HEK293 (cell line): ENCODE results near the gene MYH7B.

ENCODE experiments used
- CTCF ChIA-PET: fragments of 350-600 bp; formaldehyde crosslinking; extraction: SDS; loops from one replicate; lab custom pipeline; 2021; ENCODE audit warnings: antibody characterized with exemption; lab: Yijun Ruan, JAX
- POLR2A ChIA-PET: fragments of 300-600 bp; formaldehyde crosslinking; extraction: SDS; loops from one replicate; lab custom pipeline; 2020; ENCODE audit warnings: antibody characterized with exemption, inconsistent platforms; lab: Yijun Ruan, JAX
- H3K27ac ChIP-seq: fragments of 200-500 bp; sonication (Bioruptor generic); 2 replicates; pipeline ENCODE4 v1.5.1; 2014; ENCODE audit warnings: low read depth, low read length, control low read depth, inconsistent platforms; ENCODE audit errors: extremely low read depth
- H3K36me3 ChIP-seq, 2 experiments: fragments of 200-500 bp in 1 of 2; sonication (Bioruptor generic) in 1 of 2; 1 replicate in 1 of 2; 2 replicates in 1 of 2; pipeline ENCODE4 v1.5.1; 2014 to 2017; ENCODE audit warnings: inconsistent platforms in 2 of 2, low read length in 2 of 2; ENCODE audit not compliant: control insufficient read depth in 2 of 2, insufficient read depth in 1 of 2
- H3K4me1 ChIP-seq: fragments of 200-500 bp; sonication (Bioruptor generic); 2 replicates; pipeline ENCODE4 v1.5.1; 2014; ENCODE audit warnings: mild to moderate bottlenecking, low read length, inconsistent platforms; ENCODE audit not compliant: control insufficient read depth, insufficient read depth
- H3K4me3 ChIP-seq: 2 replicates; pipeline ENCODE4 v1.5.1; 2011; ENCODE audit warnings: low read depth, mild to moderate bottlenecking, control low read depth, low read length, moderate library complexity
- H3K9me3 ChIP-seq: fragments of 200-500 bp; sonication (Bioruptor generic); 2 replicates; pipeline ENCODE4 v1.5.1; 2014; ENCODE audit warnings: low read depth, low read length, inconsistent platforms; ENCODE audit not compliant: control insufficient read depth, insufficient read depth
- KLF7 ChIP-seq: fragments of 450-650 bp; formaldehyde crosslinking; IDR thresholded peaks from 2 replicates; pipeline ENCODE4 v1.5.1; 2016; ENCODE audit warnings: missing biosample characterization, missing genetic modification characterization, borderline replicate concordance
- RBAK ChIP-seq: fragments of 450-650 bp; formaldehyde crosslinking; IDR thresholded peaks from 2 replicates; pipeline ENCODE4 v1.5.1; 2016; ENCODE audit warnings: missing biosample characterization, missing genetic modification characterization
- ZBTB17 ChIP-seq: fragments of 450-650 bp; formaldehyde crosslinking; IDR thresholded peaks from 2 replicates; pipeline ENCODE4 v1.5.1; 2016; ENCODE audit warnings: missing biosample characterization, missing genetic modification characterization
- ZNF112 ChIP-seq: fragments of 450-650 bp; formaldehyde crosslinking; IDR thresholded peaks from 2 replicates; pipeline ENCODE4 v1.5.0; 2017; ENCODE audit warnings: missing biosample characterization, missing genetic modification characterization
- ZNF114 ChIP-seq: fragments of 450-650 bp; formaldehyde crosslinking; IDR thresholded peaks from 2 replicates; pipeline ENCODE4 v1.5.0; 2017; ENCODE audit warnings: missing biosample characterization, missing genetic modification characterization
- ZNF146 ChIP-seq: fragments of 450-650 bp; formaldehyde crosslinking; IDR thresholded peaks from 2 replicates; pipeline ENCODE4 v1.5.1; 2016; ENCODE audit warnings: missing biosample characterization, missing genetic modification characterization
- ZNF2 ChIP-seq: fragments of 450-650 bp; formaldehyde crosslinking; IDR thresholded peaks from 2 replicates; pipeline ENCODE4 v1.5.1; 2016; ENCODE audit warnings: missing biosample characterization, missing genetic modification characterization
- ZNF266 ChIP-seq: fragments of 450-650 bp; formaldehyde crosslinking; IDR thresholded peaks from 2 replicates; pipeline ENCODE4 v1.5.1; 2016; ENCODE audit warnings: missing biosample characterization, missing genetic modification characterization, low read depth
- ZNF394 ChIP-seq: fragments of 450-650 bp; formaldehyde crosslinking; IDR thresholded peaks from 2 replicates; pipeline ENCODE4 v1.5.1; 2016; ENCODE audit warnings: missing biosample characterization, missing genetic modification characterization, mild to moderate bottlenecking, moderate library complexity, borderline replicate concordance
- ZNF521 ChIP-seq: fragments of 450-650 bp; formaldehyde crosslinking; IDR thresholded peaks from 2 replicates; pipeline ENCODE4 v1.5.1; 2017; ENCODE audit warnings: missing biosample characterization, mild to moderate bottlenecking, missing genetic modification characterization
- ZNF544 ChIP-seq: fragments of 450-650 bp; formaldehyde crosslinking; IDR thresholded peaks from 2 replicates; pipeline ENCODE4 v1.5.0; 2017; ENCODE audit warnings: missing biosample characterization, missing genetic modification characterization
- ZNF585B ChIP-seq: fragments of 450-650 bp; formaldehyde crosslinking; IDR thresholded peaks from 2 replicates; pipeline ENCODE4 v1.5.1; 2016; ENCODE audit warnings: missing biosample characterization, missing genetic modification characterization
- ZNF623 ChIP-seq: fragments of 450-650 bp; formaldehyde crosslinking; IDR thresholded peaks from 2 replicates; pipeline ENCODE4 v1.5.1; 2016; ENCODE audit warnings: missing biosample characterization, missing genetic modification characterization
- ZXDB ChIP-seq: fragments of 450-650 bp; formaldehyde crosslinking; IDR thresholded peaks from 2 replicates; pipeline ENCODE4 v1.5.1; 2016; ENCODE audit warnings: missing biosample characterization, missing genetic modification characterization
- TF ChIP-seq, protein P1 (sequence below): fragments of 450-650 bp; IDR thresholded peaks from 2 replicates; pipeline ENCODE4 v1.5.1; 2018; ENCODE audit warnings: missing biosample characterization, missing genetic modification characterization
- TF ChIP-seq, protein P2 (sequence below): fragments of 450-650 bp; formaldehyde crosslinking; IDR thresholded peaks from 2 replicates; pipeline ENCODE4 v1.5.0; 2017; ENCODE audit warnings: missing biosample characterization, missing genetic modification characterization, borderline replicate concordance
- TF ChIP-seq, protein P3 (sequence below): fragments of 450-650 bp; formaldehyde crosslinking; IDR thresholded peaks from 2 replicates; pipeline ENCODE4 v1.5.1; 2016; ENCODE audit warnings: missing biosample characterization, missing genetic modification characterization
- TF ChIP-seq, protein P4 (sequence below): fragments of 450-650 bp; formaldehyde crosslinking; IDR thresholded peaks from 2 replicates; pipeline ENCODE4 v1.5.1; 2016; ENCODE audit warnings: missing biosample characterization, missing genetic modification characterization
- TF ChIP-seq, protein P5 (sequence below): fragments of 450-650 bp; formaldehyde crosslinking; IDR thresholded peaks from 2 replicates; pipeline ENCODE4 v1.5.1; 2017; ENCODE audit warnings: missing biosample characterization, missing genetic modification characterization
- TF ChIP-seq, protein P6 (sequence below): fragments of 450-650 bp; formaldehyde crosslinking; IDR thresholded peaks from 2 replicates; pipeline ENCODE4 v1.5.1; 2017; ENCODE audit warnings: missing biosample characterization, missing genetic modification characterization
- TF ChIP-seq, protein P7 (sequence below): fragments of 450-650 bp; formaldehyde crosslinking; IDR thresholded peaks from 2 replicates; pipeline ENCODE4 v1.5.1; 2016; ENCODE audit warnings: missing biosample characterization, missing genetic modification characterization

MYH7B gene

DNA sequence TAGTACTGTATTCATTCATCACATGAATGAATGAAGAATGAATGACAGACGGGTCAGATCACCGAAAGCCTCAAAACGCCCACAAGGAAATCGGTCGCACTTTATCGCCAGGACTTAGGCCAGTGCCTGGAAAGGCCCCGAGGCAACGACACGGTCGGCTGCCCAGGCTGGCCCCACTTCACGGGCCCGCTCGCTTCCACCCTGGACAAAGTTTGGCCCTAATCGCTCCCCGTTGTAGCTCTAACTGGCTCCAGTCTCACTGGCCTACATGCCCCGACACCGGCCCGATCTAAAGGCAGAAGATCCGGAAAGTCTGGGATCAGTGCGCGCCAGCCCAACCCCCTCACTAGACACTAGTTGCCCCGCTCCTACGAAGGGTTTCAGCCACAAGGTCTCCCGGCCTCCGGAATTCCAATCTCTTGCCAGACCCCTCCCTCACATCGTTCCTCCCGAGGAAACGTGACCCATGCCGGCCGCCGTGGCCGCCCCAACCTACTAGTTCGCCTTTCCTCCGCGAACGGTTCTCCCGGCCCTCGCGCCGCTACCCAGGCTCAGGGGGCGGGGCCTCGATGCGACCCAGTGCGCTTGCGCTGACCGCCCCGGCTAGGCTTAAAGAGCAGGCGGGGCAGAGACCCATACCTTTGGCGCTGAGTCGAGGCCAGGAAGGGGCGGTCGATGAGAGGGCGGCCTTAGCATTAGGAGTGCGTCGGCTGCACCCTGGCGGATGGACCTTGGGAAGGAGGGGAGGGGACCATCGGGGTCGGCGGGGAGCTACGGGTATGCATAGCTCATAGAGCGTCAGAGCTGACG lies at the start of gene MYH7B, which contains the start of gene GSS:
Gene MYH7B (plus strand): TSS at position 638 of the 810 bp plus-strand sequence. CDS start 22,138 bp downstream, outside the sequence.
Gene GSS (minus strand): TSS at position 576 of the 810 bp plus-strand sequence. CDS start 3,954 bp downstream, outside the sequence.
- H3K4me1 ChIP-seq, result no peaks in the 10 kb centered on the region; the same call in 1 of the 2 replicates
- H3K4me3 ChIP-seq, result peak within 1 kb of the TSS; percentile 73
- peak within 1 kb of the TSS; percentile 77 for H3K27ac ChIP-seq
- H3K9me3 ChIP-seq, result no peaks in the 10 kb centered on the region
- H3K36me3 ChIP-seq, result peaks cover 0 to 15% of the 10 kb centered on the region in 2 experiments; a peak in 1 of 3 replicates
- POLR2A ChIA-PET, result interaction anchor here (0.5 to 2.4 kb wide), 9 partner anchors 10 to 322 kb away, joined by 3 to 13 read pairs (median 3); partner anchors contain the start of genes ACSS2 and GGT7
- CTCF ChIA-PET, result interaction anchor here (0.6 to 5.1 kb wide), 3 partner anchors 81 to 241 kb away, joined by 3 to 40 read pairs (median 3); partner anchors contain the start of gene GGT7
- TF ChIP-seq ZNF521 (tag by site-specific recombination), result no peak
- no peak for TF ChIP-seq ZNF266 (tag by site-specific recombination)
- peak; percentile 56 for TF ChIP-seq ZNF146 (tag by site-specific recombination)
- TF ChIP-seq ZNF585B (tag by site-specific recombination), result no peak
- TF ChIP-seq ZNF394 (tag by site-specific recombination), result peak; percentile 88
- TF ChIP-seq, protein P1, sequence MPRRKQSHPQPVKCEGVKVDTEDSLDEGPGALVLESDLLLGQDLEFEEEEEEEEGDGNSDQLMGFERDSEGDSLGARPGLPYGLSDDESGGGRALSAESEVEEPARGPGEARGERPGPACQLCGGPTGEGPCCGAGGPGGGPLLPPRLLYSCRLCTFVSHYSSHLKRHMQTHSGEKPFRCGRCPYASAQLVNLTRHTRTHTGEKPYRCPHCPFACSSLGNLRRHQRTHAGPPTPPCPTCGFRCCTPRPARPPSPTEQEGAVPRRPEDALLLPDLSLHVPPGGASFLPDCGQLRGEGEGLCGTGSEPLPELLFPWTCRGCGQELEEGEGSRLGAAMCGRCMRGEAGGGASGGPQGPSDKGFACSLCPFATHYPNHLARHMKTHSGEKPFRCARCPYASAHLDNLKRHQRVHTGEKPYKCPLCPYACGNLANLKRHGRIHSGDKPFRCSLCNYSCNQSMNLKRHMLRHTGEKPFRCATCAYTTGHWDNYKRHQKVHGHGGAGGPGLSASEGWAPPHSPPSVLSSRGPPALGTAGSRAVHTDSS (tag by site-specific recombination), result no peak
- peak; percentile 94 for TF ChIP-seq ZXDB (tag by site-specific recombination)
- TF ChIP-seq ZNF544, result no peak
- TF ChIP-seq ZNF112, result no peak
- TF ChIP-seq, protein P2, sequence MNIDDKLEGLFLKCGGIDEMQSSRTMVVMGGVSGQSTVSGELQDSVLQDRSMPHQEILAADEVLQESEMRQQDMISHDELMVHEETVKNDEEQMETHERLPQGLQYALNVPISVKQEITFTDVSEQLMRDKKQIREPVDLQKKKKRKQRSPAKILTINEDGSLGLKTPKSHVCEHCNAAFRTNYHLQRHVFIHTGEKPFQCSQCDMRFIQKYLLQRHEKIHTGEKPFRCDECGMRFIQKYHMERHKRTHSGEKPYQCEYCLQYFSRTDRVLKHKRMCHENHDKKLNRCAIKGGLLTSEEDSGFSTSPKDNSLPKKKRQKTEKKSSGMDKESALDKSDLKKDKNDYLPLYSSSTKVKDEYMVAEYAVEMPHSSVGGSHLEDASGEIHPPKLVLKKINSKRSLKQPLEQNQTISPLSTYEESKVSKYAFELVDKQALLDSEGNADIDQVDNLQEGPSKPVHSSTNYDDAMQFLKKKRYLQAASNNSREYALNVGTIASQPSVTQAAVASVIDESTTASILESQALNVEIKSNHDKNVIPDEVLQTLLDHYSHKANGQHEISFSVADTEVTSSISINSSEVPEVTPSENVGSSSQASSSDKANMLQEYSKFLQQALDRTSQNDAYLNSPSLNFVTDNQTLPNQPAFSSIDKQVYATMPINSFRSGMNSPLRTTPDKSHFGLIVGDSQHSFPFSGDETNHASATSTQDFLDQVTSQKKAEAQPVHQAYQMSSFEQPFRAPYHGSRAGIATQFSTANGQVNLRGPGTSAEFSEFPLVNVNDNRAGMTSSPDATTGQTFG (tag by site-specific recombination), result no peak
- TF ChIP-seq, protein P3, sequence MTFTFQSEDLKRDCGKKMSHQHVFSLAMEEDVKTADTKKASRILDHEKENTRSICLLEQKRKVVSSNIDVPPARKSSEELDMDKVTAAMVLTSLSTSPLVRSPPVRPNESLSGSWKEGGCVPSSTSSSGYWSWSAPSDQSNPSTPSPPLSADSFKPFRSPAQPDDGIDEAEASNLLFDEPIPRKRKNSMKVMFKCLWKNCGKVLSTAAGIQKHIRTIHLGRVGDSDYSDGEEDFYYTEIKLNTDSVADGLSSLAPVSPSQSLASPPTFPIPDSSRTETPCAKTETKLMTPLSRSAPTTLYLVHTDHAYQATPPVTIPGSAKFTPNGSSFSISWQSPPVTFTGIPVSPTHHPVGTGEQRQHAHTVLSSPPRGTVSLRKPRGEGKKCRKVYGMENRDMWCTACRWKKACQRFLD (tag by site-specific recombination), result no peak
- TF ChIP-seq ZNF114 (tag by site-specific recombination), result no peak
- peak; percentile 85; the same call in 1 of the 2 replicates for TF ChIP-seq ZNF2 (tag by site-specific recombination)
- TF ChIP-seq, protein P4, sequence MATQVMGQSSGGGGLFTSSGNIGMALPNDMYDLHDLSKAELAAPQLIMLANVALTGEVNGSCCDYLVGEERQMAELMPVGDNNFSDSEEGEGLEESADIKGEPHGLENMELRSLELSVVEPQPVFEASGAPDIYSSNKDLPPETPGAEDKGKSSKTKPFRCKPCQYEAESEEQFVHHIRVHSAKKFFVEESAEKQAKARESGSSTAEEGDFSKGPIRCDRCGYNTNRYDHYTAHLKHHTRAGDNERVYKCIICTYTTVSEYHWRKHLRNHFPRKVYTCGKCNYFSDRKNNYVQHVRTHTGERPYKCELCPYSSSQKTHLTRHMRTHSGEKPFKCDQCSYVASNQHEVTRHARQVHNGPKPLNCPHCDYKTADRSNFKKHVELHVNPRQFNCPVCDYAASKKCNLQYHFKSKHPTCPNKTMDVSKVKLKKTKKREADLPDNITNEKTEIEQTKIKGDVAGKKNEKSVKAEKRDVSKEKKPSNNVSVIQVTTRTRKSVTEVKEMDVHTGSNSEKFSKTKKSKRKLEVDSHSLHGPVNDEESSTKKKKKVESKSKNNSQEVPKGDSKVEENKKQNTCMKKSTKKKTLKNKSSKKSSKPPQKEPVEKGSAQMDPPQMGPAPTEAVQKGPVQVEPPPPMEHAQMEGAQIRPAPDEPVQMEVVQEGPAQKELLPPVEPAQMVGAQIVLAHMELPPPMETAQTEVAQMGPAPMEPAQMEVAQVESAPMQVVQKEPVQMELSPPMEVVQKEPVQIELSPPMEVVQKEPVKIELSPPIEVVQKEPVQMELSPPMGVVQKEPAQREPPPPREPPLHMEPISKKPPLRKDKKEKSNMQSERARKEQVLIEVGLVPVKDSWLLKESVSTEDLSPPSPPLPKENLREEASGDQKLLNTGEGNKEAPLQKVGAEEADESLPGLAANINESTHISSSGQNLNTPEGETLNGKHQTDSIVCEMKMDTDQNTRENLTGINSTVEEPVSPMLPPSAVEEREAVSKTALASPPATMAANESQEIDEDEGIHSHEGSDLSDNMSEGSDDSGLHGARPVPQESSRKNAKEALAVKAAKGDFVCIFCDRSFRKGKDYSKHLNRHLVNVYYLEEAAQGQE (tag by site-specific recombination), result peak; percentile 39; the same call in 1 of the 2 replicates
- no peak for TF ChIP-seq KLF7 (tag by site-specific recombination)
- TF ChIP-seq, protein P5, sequence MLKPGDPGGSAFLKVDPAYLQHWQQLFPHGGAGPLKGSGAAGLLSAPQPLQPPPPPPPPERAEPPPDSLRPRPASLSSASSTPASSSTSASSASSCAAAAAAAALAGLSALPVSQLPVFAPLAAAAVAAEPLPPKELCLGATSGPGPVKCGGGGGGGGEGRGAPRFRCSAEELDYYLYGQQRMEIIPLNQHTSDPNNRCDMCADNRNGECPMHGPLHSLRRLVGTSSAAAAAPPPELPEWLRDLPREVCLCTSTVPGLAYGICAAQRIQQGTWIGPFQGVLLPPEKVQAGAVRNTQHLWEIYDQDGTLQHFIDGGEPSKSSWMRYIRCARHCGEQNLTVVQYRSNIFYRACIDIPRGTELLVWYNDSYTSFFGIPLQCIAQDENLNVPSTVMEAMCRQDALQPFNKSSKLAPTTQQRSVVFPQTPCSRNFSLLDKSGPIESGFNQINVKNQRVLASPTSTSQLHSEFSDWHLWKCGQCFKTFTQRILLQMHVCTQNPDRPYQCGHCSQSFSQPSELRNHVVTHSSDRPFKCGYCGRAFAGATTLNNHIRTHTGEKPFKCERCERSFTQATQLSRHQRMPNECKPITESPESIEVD (tag by site-specific recombination), result no peak; the same call in 1 of the 2 replicates
- peak; percentile 94 for TF ChIP-seq ZBTB17 (tag by site-specific recombination)
- TF ChIP-seq RBAK (tag by site-specific recombination), result no peak
- TF ChIP-seq, protein P6, sequence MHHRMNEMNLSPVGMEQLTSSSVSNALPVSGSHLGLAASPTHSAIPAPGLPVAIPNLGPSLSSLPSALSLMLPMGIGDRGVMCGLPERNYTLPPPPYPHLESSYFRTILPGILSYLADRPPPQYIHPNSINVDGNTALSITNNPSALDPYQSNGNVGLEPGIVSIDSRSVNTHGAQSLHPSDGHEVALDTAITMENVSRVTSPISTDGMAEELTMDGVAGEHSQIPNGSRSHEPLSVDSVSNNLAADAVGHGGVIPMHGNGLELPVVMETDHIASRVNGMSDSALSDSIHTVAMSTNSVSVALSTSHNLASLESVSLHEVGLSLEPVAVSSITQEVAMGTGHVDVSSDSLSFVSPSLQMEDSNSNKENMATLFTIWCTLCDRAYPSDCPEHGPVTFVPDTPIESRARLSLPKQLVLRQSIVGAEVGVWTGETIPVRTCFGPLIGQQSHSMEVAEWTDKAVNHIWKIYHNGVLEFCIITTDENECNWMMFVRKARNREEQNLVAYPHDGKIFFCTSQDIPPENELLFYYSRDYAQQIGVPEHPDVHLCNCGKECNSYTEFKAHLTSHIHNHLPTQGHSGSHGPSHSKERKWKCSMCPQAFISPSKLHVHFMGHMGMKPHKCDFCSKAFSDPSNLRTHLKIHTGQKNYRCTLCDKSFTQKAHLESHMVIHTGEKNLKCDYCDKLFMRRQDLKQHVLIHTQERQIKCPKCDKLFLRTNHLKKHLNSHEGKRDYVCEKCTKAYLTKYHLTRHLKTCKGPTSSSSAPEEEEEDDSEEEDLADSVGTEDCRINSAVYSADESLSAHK, result peak; percentile 36; the same call in 1 of the 2 replicates
- peak; percentile 32; the same call in 1 of the 2 replicates for TF ChIP-seq ZNF623 (tag by site-specific recombination)
- TF ChIP-seq, protein P7, sequence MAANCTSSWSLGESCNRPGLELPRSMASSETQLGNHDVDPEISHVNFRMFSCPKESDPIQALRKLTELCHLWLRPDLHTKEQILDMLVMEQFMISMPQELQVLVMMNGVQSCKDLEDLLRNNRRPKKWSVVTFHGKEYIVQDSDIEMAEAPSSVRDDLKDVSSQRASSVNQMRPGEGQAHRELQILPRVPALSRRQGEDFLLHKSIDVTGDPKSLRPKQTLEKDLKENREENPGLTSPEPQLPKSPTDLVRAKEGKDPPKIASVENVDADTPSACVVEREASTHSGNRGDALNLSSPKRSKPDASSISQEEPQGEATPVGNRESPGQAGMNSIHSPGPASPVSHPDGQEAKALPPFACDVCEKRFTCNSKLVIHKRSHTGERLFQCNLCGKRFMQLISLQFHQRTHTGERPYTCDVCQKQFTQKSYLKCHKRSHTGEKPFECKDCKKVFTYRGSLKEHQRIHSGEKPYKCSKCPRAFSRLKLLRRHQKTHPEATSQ (tag by site-specific recombination), result peak; percentile 72; the same call in 1 of the 2 replicates
